COLO829 (cell line): ENCODE results near the gene SLCO2B1.

ENCODE experiments used
- DNase-seq: peaks from one replicate; pipeline ENCODE4 v3.0.0; 2012; ENCODE audit warnings: low spot score

Gene SLCO2B1

DNA sequence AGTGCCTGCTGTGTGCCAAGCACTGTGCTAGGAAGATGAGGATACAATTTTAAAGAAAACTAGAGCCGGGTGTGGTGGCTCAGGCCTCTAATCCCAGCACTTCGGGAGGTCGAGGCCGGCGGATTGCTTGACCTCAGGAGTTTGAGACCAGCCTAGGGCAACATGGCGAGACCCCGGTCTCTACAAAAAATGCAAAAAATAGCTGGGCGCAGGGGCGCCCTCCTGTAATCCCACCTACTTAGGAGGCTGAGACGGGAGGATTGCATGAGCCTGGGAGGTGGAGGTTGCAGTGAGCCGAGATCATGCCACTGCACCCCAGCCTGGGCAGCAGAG, 98.0 kb downstream of the SLCO2B1 start:
- no peak for DNase-seq

DNA sequence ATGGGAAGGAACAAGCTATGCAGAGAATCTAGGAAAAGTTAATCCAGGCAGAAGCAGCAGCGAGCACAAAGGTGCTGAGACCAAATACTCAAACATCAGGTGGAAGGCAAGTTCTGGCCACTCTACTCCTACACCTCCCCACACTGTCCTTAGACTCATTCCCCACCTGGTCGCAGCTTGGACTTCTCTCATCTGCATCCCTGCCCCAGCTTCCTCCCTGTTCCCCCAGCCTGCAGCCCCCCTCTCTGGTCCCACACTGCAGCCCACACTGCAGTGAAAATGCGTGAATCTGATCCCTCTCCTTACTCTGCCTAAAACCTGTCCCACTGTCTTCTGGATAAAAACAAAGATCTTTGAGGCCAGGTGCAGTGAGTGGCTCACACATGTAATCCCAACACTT, 98.8 kb downstream of the SLCO2B1 start:
- no peak for DNase-seq

DNA sequence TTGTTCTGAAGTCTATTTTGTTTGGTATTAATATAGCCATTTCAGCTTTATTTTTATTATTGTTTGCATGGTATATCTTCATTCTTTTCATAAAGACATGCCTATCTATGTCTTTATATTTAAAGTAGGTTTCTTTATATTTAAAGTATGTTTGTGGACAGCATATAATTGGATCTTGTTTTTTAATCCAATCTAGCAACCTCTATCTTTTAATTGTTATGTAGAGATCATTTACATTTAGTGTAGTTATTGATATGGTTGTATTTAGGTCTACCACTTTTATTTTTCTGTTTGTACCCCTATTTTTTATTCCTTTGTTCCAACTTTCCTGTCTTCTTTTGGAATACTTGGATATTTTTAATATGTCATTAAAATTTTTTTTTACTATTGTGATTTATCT, 103.4 kb downstream of the SLCO2B1 start:
- DNase-seq, result no peak
